ENCODE data around the gene GCLC.

Gene GCLC

GRCh38 chr6:53461041-53461656 lies 83.8 kb downstream of the GCLC start:
- no peak for DNase-seq (ENCODE audit: low read depth in 2 of 2, low spot score in 1 of 2)

DNA sequence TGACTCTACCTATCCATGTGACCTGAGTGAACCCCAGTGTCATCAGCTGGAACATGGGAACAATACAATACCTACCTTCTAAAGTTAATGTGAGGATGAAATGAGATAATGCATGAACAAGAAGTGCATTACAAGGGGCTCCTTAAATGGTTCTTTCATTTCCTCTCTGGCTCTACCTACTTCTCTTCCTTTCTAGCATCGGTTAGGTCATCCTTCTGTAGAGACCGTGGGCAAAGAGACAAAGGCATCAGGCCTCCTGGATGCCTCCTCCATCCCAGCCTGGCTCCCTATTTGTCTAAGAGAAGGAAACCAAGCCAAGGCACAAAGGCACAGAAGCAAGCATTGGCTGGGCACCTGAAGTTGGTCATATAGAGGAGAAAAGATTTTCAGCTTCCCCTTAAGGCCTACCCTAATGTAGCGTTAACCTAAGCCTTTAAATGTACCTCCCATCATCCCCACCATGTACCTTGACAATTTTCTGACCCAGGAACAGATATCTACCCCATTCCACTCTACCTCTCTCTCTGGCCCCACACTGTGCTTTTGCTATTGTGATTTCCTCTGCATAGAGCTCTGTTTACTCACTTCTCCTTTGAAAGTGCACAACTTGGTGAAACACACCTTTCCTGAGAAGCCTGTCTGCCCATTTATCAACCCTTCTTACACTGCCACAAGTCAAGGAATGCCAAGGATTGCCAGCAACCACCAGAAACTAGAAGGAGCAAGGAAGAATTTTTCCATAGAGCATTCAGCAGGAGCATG lies 86.6 kb downstream of the GCLC start:
- no peak for DNase-seq (ENCODE audit: low read depth in 2 of 2, low spot score in 1 of 2)

DNA sequence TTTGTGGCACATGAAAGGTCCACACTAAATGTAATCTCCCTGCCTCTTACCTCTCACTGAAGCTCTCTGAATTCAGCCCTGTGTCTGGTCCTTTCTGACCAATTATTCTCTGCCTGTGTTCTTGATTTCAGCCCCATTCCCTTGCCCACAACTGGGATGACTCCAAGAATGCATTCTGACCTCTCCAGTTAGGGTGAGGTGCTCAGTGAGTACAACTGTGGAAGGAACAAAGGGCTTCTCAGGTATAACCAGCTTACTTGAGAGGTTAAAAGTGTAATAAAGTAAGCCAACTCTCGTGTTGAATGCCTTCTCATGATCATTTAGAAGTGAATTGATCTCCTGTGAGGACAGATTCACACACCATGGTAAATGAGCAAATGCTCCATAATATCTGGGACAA lies 88.1 kb downstream of the GCLC start:
- DNase-seq (ENCODE audit: low read depth in 2 of 2, low spot score in 1 of 2), result no peak

DNA sequence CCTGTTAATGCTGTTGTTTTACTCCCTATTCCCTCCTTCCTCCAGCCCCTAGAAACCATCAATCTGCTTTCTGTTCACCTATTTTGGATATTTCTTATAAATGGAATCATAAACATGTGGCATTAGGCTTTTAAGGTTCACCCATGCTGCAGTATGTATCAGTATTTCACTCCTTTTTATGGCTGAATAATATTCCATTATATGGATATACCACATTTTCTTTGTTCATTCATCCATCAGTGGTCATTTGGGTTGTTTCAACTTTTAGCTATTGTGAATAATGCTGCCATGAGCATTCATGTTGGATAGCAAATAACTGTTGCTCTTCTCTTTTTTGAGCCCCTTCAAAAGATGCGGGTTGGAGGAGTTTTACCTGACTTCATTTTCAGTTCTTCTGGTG lies 89.2 kb downstream of the GCLC start:
- no peak for DNase-seq (ENCODE audit: low read depth in 2 of 2, low spot score in 1 of 2)

- DNase-seq (ENCODE audit: low read depth in 2 of 2, low spot score in 1 of 2), result no peak
Observed at GRCh38 chr6:53451165-53451564, 93.7 kb downstream of the GCLC start.

- no peak for DNase-seq (ENCODE audit: low read depth in 2 of 2, low spot score in 1 of 2)
Observed at GRCh38 chr6:53447865-53448264, 97.0 kb downstream of the GCLC start.

All from stimulated activated CD8-positive, alpha-beta memory T cell treated with anti-CD3 and anti-CD28 coated beads, Interleukin-4, amount 100 ng/mL, for 1 hour (primary cell).